ENCODE measurements around the gene TBX3.

GRCh38 chr12:114631242-114631641, 52.7 kb downstream of the TBX3 start:
- TF ChIP-seq JUND (IDR thresholded peaks at IDR 0.05), result no peak
- no peak for TF ChIP-seq CTCF (IDR thresholded peaks at IDR 0.05)
- no peak for TF ChIP-seq PBX3 (IDR thresholded peaks at IDR 0.05)
- no peak for TF ChIP-seq MAX (IDR thresholded peaks at IDR 0.05; ENCODE audit: low read depth)
- TF ChIP-seq YY1 (IDR thresholded peaks at IDR 0.05; ENCODE audit: low read depth), result no peak
- no peak for TF ChIP-seq SMC3 (IDR thresholded peaks at IDR 0.05; ENCODE audit: low read depth, low read length)
- TF ChIP-seq TAF1 (IDR thresholded peaks at IDR 0.05; ENCODE audit: borderline replicate concordance, low read depth, low read length), result no peak
- TF ChIP-seq EP300 (IDR thresholded peaks at IDR 0.05; ENCODE audit: borderline replicate concordance in 1 of 2, low read depth in 1 of 2, low read length in 1 of 2), result no peak
- no peak for TF ChIP-seq POLR2AphosphoS5 (IDR thresholded peaks at IDR 0.05; ENCODE audit: low read depth, low read length)
- TF ChIP-seq MEF2A (IDR thresholded peaks at IDR 0.05; ENCODE audit: borderline replicate concordance, low read depth), result no peak
- no peak for TF ChIP-seq EZH2phosphoT487 (IDR thresholded peaks at IDR 0.05; ENCODE audit: borderline replicate concordance, low read depth)
- no peak for TF ChIP-seq REST (IDR thresholded peaks at IDR 0.05; ENCODE audit: low read depth, low read length)
- no peak for TF ChIP-seq ELF1 (IDR thresholded peaks at IDR 0.05)
- no peak for TF ChIP-seq GATA2 (CRISPR knock-in tag; IDR thresholded peaks at IDR 0.05)
